Measurements from ENCODE around the gene BAIAP2L1.

GRCh38 chr7:98339043-98339442, 61.8 kb downstream of the BAIAP2L1 start:
- no peak for TF ChIP-seq EZH2 (IDR thresholded peaks at IDR 0.05; ENCODE audit: low read depth, unreplicated experiment)
- no peak for TF ChIP-seq CTCF (conservative IDR thresholded peaks at IDR 0.05; ENCODE audit: low read depth in 2 of 2)

Data from GM23338 (cell line).